ENCODE measurements around the gene MEF2D. TPM values are rescaled to one million over a fixed set of nuclear protein-coding genes. Genes with fewer than 3 reads are reported as not detected.

Gene MEF2D
- total RNA-seq, 2 donors from 2014 or later: 76.1 to 101 TPM

GRCh38 chr1:156489166-156489934 lies 11.2 kb downstream of the MEF2D start:
- Histone ChIP-seq H3K27ac (peak overlapping the region; percentile 72 to 100), H3K4me3 (peak overlapping the region; percentile 69), H3K9me3 (no peaks in the 10 kb centered on the region), H3K36me3 (peaks cover 4% of the 10 kb centered on the region), H3K4me1 (ENCODE audit: control insufficient read depth in 1 of 2, low read depth in 2 of 2) (peaks cover 74 to 100% of the 10 kb centered on the region in 2 donors), H3K27me3 (replicated peaks; ENCODE audit: insufficient read depth) (no peaks in the 10 kb centered on the region)
- ATAC-seq (ENCODE audit: insufficient number of reproducible peaks, low FRiP score, low read depth) (no peak), DNase-seq (ENCODE audit: low spot score) (no peak)
- TF ChIP-seq CTCF (IDR thresholded peaks at IDR 0.05): no peak

DNA sequence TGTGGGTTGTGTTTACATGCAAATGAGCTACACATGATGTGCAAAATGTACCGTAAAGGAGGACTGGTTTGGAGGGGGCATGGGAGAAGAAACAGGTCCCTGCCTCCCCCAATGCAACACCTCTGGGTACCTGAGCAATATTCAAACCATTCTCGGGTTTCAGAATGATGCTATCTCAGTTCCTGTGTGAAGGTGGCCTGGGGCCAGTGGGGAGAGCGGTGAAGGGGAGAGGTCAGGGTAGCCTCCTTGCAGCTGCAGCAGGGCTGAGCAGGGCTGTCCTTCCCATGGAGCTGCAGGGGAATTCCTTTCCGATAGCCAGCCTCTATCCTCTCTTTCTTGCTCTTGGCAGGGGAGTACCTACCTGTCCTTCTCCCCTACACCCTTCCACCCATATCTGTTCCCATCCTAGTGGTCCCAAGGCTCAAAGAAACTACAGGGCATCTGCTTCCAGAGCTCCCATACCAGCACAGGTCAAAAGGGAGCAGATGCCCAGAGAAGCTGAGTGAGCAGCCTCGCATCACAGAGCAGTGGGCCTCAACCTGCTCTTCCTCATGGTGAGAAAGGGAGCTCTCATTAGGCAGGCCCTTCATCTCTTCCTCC lies 11.9 kb downstream of the MEF2D start:
- TF ChIP-seq CTCF (IDR thresholded peaks at IDR 0.05): no peak
- H3K9me3 ChIP-seq: no peaks in the 10 kb centered on the region
- peaks cover 69 to 100% of the 10 kb centered on the region in 2 donors for H3K4me1 ChIP-seq (ENCODE audit: control insufficient read depth in 1 of 2, low read depth in 2 of 2)
- no peaks in the 10 kb centered on the region for H3K27me3 ChIP-seq (replicated peaks; ENCODE audit: insufficient read depth)
- no peak for DNase-seq (ENCODE audit: low spot score)
- peak overlapping the region; percentile 72 to 100 for H3K27ac ChIP-seq
- peak overlapping the region; percentile 69 for H3K4me3 ChIP-seq
- peaks cover 4% of the 10 kb centered on the region for H3K36me3 ChIP-seq
- no peak for ATAC-seq (ENCODE audit: insufficient number of reproducible peaks, low FRiP score, low read depth)

GRCh38 chr1:156487862-156488261 lies 12.7 kb downstream of the MEF2D start:
- no peaks in the 10 kb centered on the region for H3K27me3 ChIP-seq (replicated peaks; ENCODE audit: insufficient read depth)
- DNase-seq (ENCODE audit: low spot score): no peak
- H3K36me3 ChIP-seq: peaks cover 10% of the 10 kb centered on the region
- H3K4me3 ChIP-seq: no peak overlapping the region
- H3K4me1 ChIP-seq (ENCODE audit: control insufficient read depth in 1 of 2, low read depth in 2 of 2): peaks cover 61 to 100% of the 10 kb centered on the region in 2 donors
- no peak for TF ChIP-seq CTCF (IDR thresholded peaks at IDR 0.05)
- no peak for ATAC-seq (ENCODE audit: insufficient number of reproducible peaks, low FRiP score, low read depth)
- peak overlapping the region in 1 of 2 donors; percentile 1 for H3K27ac ChIP-seq
- H3K9me3 ChIP-seq: no peaks in the 10 kb centered on the region

DNA sequence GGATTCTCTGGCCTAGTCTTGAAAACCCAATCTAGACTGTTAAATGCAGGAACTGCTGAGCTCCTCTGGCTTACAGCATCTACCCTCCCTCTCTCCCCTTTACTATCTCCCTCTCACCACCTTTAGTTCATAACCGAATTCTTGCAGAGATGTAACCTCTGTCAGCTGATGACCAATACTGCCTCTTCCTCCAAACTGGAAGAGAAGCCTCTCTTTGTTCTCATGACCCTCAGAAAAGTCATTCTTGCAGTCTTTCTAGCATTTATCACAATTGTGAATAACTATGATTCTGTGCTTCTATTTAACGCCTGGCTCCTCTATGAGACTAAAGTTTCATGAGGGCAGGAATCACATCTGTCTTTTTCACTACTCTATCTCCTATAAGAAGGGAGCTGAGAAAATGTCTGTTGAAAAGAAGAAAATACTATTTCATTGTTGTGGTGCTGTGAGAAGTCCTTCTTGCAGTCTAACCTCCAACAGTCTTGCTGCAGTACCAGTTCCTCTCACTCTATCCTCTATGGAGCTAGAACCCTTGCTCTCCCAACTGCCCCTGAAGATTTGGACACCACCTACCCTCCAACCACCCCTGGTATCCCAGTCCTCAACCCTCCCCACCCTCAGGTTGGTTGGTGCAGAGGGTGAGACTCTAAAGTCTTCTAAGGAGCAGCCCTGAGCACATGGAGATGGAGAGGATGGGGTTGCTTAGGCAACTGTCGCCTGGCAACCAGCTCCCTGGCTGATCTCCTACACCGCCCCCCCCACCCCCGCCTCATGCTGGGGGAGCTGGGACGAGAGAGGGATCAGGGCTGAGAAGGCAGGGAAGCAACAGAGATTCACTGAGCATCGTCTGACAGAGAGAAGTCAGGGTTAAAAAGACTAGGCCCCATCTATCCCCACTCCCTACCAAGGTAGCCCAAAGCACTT lies 13.9 kb downstream of the MEF2D start:
- DNase-seq (ENCODE audit: low spot score): no peak

More for the DNA sequence above, 13.9 kb downstream of the MEF2D start:
- ATAC-seq (ENCODE audit: insufficient number of reproducible peaks, low FRiP score, low read depth): no peak
- Histone ChIP-seq H3K27ac (no peak overlapping the region), H3K36me3 (peaks cover 22% of the 10 kb centered on the region), H3K4me3 (no peak overlapping the region), H3K4me1 (ENCODE audit: control insufficient read depth in 1 of 2, low read depth in 2 of 2) (peaks cover 50 to 97% of the 10 kb centered on the region in 2 donors), H3K9me3 (no peaks in the 10 kb centered on the region), H3K27me3 (replicated peaks; ENCODE audit: insufficient read depth) (no peaks in the 10 kb centered on the region)
- no peak for TF ChIP-seq CTCF (IDR thresholded peaks at IDR 0.05)

All from thoracic aorta (tissue), 2 donors.